Transverse colon (tissue), 3 donors: ENCODE data around the gene HSPH1.

Experiments used
- CTCF ChIP-seq, 5 experiments: fragments of 200-600 bp in 3 of 5; fragments of 450-650 bp in 2 of 5; sonication (generic) in 3 of 5; IDR thresholded peaks; 1 replicate in 2 of 5; 2 replicates in 3 of 5; pipeline ENCODE4 v1.5.1; 2016 to 2017; ENCODE audit warnings: antibody characterized with exemption in 5 of 5, inconsistent platforms in 3 of 5, mild to moderate bottlenecking in 2 of 5, moderate library complexity in 1 of 5
- POLR2A ChIP-seq: fragments of 450-650 bp; IDR thresholded peaks from one replicate; pipeline ENCODE4 v1.6.1; 2016; ENCODE audit warnings: antibody characterized with exemption, mild to moderate bottlenecking, moderate library complexity

GRCh38 chr13:31092646-31093045 lies 69.1 kb downstream of the HSPH1 start:
- TF ChIP-seq POLR2A (no peak), CTCF (IDR thresholded peaks at IDR 0.05) (no peak)
